Esophagus (tissue), 2 donors: ENCODE measurements around the gene STAT5A. TPM values are rescaled to one million over a fixed set of nuclear protein-coding genes. Genes with fewer than 3 reads are reported as not detected.

Experiments used
- H3K27ac ChIP-seq, 2 donors: one replicate each; pipeline ENCODE4 v1.5.1; 2013; ENCODE audit warnings: low read depth in 2 of 2, mild to moderate bottlenecking in 2 of 2, inconsistent platforms in 1 of 2, low read length in 1 of 2, moderate library complexity in 1 of 2
- H3K27me3 ChIP-seq, 2 donors: one replicate each; pipeline ENCODE4 v1.6.1; 2013; ENCODE audit warnings: low read length in 2 of 2, control low read depth in 1 of 2, mild to moderate bottlenecking in 1 of 2; ENCODE audit not compliant: insufficient read depth in 2 of 2, control insufficient read depth in 1 of 2
- H3K36me3 ChIP-seq, 2 donors: one replicate each; pipeline ENCODE4 v1.6.1; 2013; ENCODE audit warnings: low read length in 1 of 2; ENCODE audit not compliant: control insufficient read depth in 2 of 2, insufficient read depth in 2 of 2
- H3K4me1 ChIP-seq, 2 donors: one replicate each; pipeline ENCODE4 v1.6.1; 2013; ENCODE audit warnings: low read length in 1 of 2; ENCODE audit not compliant: control insufficient read depth in 2 of 2, insufficient read depth in 2 of 2
- H3K4me3 ChIP-seq, 2 donors: one replicate each; pipeline ENCODE4 v1.5.1; 2013; ENCODE audit warnings: low read length in 2 of 2, mild to moderate bottlenecking in 2 of 2, low read depth in 1 of 2, moderate library complexity in 1 of 2
- H3K9me3 ChIP-seq, 2 donors: one replicate each; pipeline ENCODE4 v1.6.1; 2013; ENCODE audit warnings: mild to moderate bottlenecking in 2 of 2, low read depth in 1 of 2, low read length in 1 of 2, moderate library complexity in 1 of 2; ENCODE audit not compliant: control insufficient read depth in 2 of 2, insufficient read depth in 1 of 2
- WGBS, 2 donors: extraction: QIAGEN DNeasy Blood & Tissue Kit; methylation state at CpG; one replicate each; pipeline ENCODE4 v1.1.7; 2013; 5-methylcytosine and 5-hydroxymethylcytosine counted together
- polyA plus RNA-seq, 2 donors: library from polyadenylated mRNA; stranded (reverse); fragments of 200-250 nt; gene quantifications; one replicate each; pipeline ENCODE4 v1.2.3, GENCODE V29; 2013
- donor health status: healthy with polysubstance abuse.
- donor health status: Bipolar disorder and iron deficiency.

STAT5A gene
- polyA plus RNA-seq, 2 donors: 4.7 to 6.3 TPM

DNA sequence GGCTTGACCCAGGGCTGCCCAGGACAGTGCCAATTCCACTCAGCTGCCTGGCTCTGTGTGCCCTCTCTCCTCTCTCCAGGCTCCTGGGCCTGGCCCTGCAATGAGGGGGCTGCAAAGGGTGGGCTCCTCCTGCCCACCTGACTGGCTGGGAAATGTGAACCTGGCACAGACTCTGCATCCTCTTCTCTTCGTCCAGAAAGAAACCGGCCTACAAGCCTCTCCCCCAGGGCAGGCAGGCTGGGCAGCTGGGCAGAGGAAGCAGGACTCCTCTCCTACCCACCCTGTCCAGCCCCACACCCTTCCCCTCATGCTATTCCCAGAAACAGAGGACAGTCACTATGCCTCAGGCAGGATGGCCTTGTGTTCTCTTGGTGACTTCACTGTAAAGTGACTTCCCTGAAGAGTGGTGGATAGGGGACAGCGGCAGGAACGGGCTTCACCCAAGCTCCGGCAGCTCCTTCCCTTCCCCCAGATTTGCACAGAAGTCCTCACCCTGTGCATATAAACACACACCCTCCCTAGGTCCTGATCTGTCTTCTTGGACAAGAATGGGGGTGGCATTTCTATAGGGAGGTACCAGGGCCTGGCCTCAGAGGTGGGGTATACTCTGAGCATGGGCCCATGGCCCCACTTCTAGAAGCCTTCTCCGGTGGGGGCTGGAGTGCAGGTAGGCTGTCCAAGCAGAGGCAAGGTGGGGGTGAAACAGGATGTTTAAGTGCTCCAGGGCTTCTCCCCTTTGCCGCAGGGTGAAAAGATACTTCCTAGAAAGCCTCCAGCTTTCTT is 4.9 kb upstream of the STAT5A start:
- Histone ChIP-seq H3K27ac (peak overlapping the region in 1 of 2 donors; percentile 26), H3K36me3 (no peaks in the 10 kb centered on the region), H3K27me3 (no peaks in the 10 kb centered on the region), H3K4me3 (no peak overlapping the region), H3K4me1 (peaks cover 12% of the 10 kb centered on the region in 2 donors), H3K9me3 (no peaks in the 10 kb centered on the region)
- 86 to 89% methylated on average over 7 of the region's 7 CpGs for WGBS, 2 donors

DNA sequence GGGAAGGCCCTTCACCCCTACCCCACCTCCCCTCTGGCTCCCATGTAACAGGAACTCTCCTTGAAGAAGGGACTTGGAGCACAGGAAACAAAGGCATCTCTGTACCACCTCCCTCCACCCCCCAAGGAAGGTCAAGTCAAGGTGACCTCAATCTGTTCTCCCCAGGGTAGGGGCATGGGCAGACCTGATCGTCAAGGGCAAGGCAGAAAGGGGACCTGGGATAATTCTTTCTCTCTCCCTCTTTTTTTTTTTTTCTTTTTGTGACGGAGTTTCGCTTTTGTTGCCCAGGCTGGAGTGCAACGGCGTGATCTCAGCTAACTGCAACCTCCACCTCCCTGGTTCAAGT is 4.3 kb upstream of the STAT5A start:
- H3K9me3 ChIP-seq: no peaks in the 10 kb centered on the region
- no peak overlapping the region for H3K27ac ChIP-seq
- peaks cover 12 to 16% of the 10 kb centered on the region in 2 donors for H3K4me1 ChIP-seq
- no peaks in the 10 kb centered on the region for H3K36me3 ChIP-seq
- no peak overlapping the region for H3K4me3 ChIP-seq
- 90 to 93% methylated on average over 5 of the region's 5 CpGs for WGBS, 2 donors
- no peaks in the 10 kb centered on the region for H3K27me3 ChIP-seq

DNA sequence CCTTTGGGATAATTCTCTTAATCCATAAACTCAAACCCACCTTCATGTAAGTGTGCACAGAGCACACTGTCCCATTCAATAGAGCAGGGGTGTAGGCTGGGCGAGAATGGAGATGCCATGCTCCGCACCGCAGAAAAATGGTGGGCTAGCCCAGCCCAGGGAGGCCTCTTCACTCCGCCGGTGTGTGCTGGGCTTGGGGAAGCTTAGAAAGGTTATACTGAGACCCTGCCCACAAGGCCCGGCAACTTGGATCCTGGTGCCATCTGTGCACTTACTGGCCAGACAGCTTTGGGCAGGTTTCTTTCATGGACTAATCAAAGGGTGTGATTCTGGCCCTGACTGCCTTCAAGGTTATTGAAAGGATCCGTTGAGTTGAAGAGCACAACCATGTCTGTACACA is 3.7 kb upstream of the STAT5A start:
- WGBS, 2 donors: 93 to 94% methylated on average over 7 of the region's 7 CpGs
- H3K36me3 ChIP-seq: no peaks in the 10 kb centered on the region
- peaks cover 13 to 21% of the 10 kb centered on the region in 2 donors for H3K4me1 ChIP-seq

DNA sequence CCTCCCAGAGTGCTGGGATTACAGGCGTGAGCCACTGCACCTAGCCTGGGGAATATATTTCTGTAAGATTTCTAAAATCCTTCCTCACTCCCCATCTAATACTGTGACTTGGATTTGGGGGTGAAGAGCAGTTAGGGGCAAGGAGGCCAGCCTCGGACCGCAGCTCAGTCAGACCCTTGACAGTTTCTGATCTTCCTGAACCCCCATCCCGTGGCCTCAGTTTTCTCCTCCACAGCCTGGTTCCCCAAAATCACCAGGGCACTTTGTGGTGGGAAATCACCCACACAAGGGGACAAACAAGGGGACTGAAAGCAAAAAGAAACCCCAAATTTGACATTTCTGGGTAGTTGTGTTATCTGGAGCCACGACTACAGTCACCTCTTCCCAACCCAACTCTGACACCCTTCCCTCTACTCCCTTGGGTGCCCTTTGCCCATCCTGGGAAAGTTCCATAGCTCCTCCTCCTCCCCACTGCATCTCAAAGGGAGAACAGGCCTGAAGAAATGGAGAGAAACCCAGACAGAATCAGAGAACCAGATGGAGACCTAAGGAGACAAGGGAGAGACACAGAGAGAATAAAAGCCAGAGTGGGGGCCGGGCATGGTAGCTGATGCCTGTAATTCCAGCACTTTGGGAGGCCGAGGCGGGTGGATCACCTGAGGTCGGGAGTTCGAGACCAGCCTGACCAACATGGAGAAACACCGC is 2.8 kb upstream of the STAT5A start:
- H3K9me3 ChIP-seq: no peaks in the 10 kb centered on the region
- H3K4me1 ChIP-seq: peaks cover 15 to 21% of the 10 kb centered on the region in 2 donors
- WGBS, 2 donors: 91 to 93% methylated on average over 11 of the region's 11 CpGs

More for the DNA sequence above, 3.7 kb upstream of the STAT5A start:
- Histone ChIP-seq H3K9me3 (no peaks in the 10 kb centered on the region), H3K27ac (no peak overlapping the region), H3K4me3 (no peak overlapping the region), H3K27me3 (no peaks in the 10 kb centered on the region)

DNA sequence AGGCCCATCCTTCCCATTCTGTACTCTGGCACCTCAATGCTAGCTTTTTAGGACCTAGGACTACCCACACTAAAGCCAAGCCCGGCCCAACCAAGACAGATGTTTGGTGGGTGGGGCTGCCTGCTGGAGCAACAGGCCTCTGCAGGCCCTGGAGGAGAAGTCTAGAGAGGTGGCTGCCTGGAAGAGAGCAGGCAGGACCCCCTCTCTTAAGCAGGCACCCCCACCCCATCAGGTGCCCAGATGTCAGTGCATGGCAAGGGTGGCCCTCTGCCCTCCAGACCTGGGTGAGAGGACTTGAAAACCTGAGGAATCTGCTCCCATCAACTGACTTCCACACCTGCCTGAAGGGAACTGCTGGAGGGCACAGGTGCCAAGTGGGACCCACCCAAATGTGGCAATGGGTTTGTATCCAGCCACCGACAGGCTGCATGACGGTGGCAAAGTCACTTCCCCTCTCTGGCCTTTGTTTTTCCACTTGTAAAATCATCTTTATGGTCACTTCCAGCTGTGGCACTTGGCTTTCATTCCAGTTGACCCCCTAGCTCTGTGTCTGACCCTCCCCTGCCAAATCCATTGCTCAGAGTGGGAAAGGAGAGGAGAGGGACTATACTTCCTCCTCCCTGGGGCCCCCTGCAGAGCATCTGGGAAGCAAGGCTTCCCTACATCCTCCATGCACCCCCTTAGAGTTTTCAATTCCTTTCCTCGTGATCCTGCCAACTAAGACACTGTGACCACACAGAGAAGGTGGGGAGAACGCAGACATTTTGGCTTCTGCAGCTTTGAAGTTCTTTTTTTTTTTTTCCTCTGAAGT is 1.7 kb upstream of the STAT5A start:
- 22 to 38% methylated on average over 5 of the region's 5 CpGs for WGBS, 2 donors
- peaks cover 15 to 21% of the 10 kb centered on the region in 2 donors for H3K4me1 ChIP-seq
- H3K27me3 ChIP-seq: no peaks in the 10 kb centered on the region
- H3K27ac ChIP-seq: peak overlapping the region; percentile 30 to 44
- H3K4me3 ChIP-seq: no peak overlapping the region
- no peaks in the 10 kb centered on the region for H3K36me3 ChIP-seq
- no peaks in the 10 kb centered on the region for H3K9me3 ChIP-seq

More for the DNA sequence above, 2.8 kb upstream of the STAT5A start:
- no peak overlapping the region for H3K27ac ChIP-seq
- H3K27me3 ChIP-seq: no peaks in the 10 kb centered on the region
- no peak overlapping the region for H3K4me3 ChIP-seq
- H3K36me3 ChIP-seq: no peaks in the 10 kb centered on the region

DNA sequence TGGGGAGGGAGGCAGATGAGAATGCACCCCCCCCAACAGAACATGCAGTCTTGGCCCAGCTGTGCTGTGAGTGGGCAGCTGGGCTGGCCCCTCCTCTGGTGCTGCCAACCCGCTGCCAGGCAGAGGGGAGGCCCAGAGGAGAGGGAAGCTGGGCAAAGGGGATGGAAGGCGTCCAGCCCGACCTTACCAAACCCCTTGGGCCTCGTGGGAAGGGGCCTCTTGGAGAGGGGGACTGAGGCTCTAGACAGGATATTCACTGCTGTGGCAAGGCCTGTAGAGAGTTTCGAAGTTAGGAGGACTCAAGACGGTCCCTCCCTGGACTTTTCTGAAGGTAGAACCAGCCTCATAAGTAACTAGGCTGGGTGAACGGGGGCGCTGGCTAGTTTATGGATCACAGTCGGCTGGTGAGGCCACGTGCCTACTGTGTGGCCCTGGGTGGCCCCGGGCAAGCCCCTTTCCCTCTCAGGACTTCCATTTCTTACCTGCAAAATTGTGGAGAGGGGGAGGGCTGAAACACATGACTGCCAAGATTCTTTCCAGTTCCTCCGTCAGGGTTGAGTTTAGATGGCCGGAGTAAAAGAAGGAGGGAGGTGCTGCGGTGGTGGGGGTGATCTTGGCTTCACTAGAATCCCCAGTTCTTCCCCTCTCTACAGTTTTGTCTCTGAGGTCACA is 857 bp upstream of the STAT5A start:
- H3K27ac ChIP-seq: peak overlapping the region; percentile 88 to 90
- no peaks in the 10 kb centered on the region for H3K36me3 ChIP-seq
- H3K4me1 ChIP-seq: peaks cover 15 to 21% of the 10 kb centered on the region in 2 donors
- 17 to 26% methylated on average over 14 of the region's 14 CpGs for WGBS, 2 donors
- peak overlapping the region; percentile 64 to 65 for H3K4me3 ChIP-seq
- H3K27me3 ChIP-seq: no peaks in the 10 kb centered on the region
- no peaks in the 10 kb centered on the region for H3K9me3 ChIP-seq

DNA sequence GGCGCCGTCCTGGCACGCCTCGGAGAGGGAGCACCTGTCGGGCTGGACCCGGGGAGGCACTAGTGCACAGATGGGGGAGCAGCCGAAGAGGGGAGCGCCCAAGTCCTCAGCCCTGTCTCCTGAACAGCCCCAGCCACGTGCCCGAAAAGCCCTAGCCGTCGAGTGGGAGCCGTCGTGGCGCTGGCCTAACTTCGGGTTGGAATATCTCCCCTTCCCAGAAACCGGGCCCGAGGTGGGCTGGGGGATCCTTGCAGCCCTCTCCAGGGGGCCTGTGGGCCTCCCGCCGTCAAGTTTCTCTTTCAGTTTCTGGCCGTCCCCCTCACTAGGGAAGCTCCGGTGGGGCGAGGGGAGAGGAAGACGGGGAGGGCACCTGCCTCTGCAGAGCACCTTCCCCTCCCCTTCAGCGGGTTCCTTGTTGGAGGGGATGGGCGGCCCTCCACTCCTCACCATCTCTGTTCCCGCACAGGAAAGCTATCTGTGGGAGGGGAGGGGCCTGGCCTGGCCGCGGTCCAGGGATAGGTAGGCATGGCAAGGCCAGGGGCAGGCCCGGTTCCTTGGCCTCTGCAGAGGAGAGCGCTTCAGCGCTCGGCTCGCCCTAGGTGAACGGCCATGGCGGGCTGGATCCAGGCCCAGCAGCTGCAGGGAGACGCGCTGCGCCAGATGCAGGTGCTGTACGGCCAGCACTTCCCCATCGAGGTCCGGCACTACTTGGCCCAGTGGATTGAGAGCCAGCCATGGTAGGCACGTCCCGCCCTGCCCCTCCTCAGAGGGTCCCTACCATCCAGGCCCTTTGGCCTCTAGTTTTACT is 709 bp downstream of the STAT5A start:
- no peaks in the 10 kb centered on the region for H3K9me3 ChIP-seq
- H3K27ac ChIP-seq: peak overlapping the region; percentile 88 to 90
- H3K4me1 ChIP-seq: peaks cover 12 to 21% of the 10 kb centered on the region in 2 donors
- 32 to 41% methylated on average over 42 to 44 of the region's 44 CpGs for WGBS, 2 donors
- H3K4me3 ChIP-seq: peak overlapping the region; percentile 64 to 65
- no peaks in the 10 kb centered on the region for H3K27me3 ChIP-seq
- no peaks in the 10 kb centered on the region for H3K36me3 ChIP-seq

DNA sequence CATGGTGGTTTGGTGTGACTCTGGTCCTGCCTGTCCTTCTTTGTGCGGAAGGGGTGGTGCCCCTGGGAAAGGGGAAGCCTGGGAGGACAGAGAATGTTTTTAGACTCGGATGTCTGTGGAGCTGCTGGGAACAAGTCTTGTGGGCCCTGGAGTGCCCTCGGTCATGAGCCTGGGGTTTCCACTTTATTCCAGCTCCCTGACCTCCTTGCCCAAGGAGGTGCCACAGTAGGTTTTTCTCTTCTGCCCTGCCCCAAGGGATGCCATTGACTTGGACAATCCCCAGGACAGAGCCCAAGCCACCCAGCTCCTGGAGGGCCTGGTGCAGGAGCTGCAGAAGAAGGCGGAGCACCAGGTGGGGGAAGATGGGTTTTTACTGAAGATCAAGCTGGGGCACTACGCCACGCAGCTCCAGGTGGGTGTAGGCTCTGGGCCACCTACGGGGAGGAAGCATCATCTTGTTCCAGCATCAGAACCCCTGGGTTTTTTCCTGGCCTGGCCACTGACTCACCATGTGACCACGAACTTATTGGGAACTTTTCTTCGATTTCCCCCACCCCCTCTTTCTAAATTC is 1.4 kb downstream of the STAT5A start:
- Histone ChIP-seq H3K4me1 (peaks cover 13 to 21% of the 10 kb centered on the region in 2 donors), H3K36me3 (no peaks in the 10 kb centered on the region), H3K9me3 (no peaks in the 10 kb centered on the region), H3K27me3 (no peaks in the 10 kb centered on the region), H3K27ac (peak overlapping the region; percentile 88 to 90), H3K4me3 (peak overlapping the region in 1 of 2 donors; percentile 64)
- WGBS, 2 donors: 72 to 78% methylated on average over 9 of the region's 9 CpGs
